Sigmoid colon (tissue), 7 donors: ENCODE measurements around the gene BDKRB2. TPM values are rescaled to one million over a fixed set of nuclear protein-coding genes. Genes with fewer than 3 reads are reported as not detected.

Experiments used
- DNase-seq: peaks from one replicate; pipeline ENCODE4 v3.0.0-alpha.2; 2019
- H3K27ac ChIP-seq, 4 donors: fragments of 200-600 bp; sonication (generic); one replicate each; pipeline ENCODE4 v1.5.1; 2016 to 2019; ENCODE audit warnings: mild to moderate bottlenecking in 1 of 4
- H3K27me3 ChIP-seq, 3 donors: fragments of 200-600 bp; sonication (generic); one replicate each; pipeline ENCODE4 v1.5.1; 2019; ENCODE audit warnings: mild to moderate bottlenecking in 1 of 3
- H3K36me3 ChIP-seq, 4 donors: fragments of 200-600 bp; sonication (generic); one replicate each; pipeline ENCODE4 v1.5.1; 2016 to 2019
- H3K4me1 ChIP-seq, 4 donors: fragments of 200-600 bp; sonication (generic); one replicate each; pipeline ENCODE4 v1.5.1; 2017 to 2019
- H3K4me3 ChIP-seq, 4 donors: fragments of 200-600 bp; sonication (generic); one replicate each; pipeline ENCODE4 v1.5.1; 2017 to 2019; ENCODE audit warnings: mild to moderate bottlenecking in 2 of 4, moderate library complexity in 1 of 4
- H3K9me3 ChIP-seq, 4 donors: fragments of 200-600 bp in 3 of 4; sonication (generic) in 3 of 4; one replicate each; pipeline versions ENCODE4 v1.5.1 to v1.6.1; 2013 to 2019
- CTCF ChIP-seq, 4 experiments: fragments of 450-650 bp in 3 of 4; fragments of 200-600 bp in 1 of 4; IDR thresholded peaks; one replicate each; pipeline ENCODE4 v1.5.1; 2016 to 2019; ENCODE audit warnings: antibody characterized with exemption in 4 of 4, mild to moderate bottlenecking in 3 of 4, moderate library complexity in 2 of 4
- EP300 ChIP-seq, 4 donors: sonication (generic); formaldehyde crosslinking; IDR thresholded peaks; one replicate each; pipeline ENCODE4 v1.6.1; 2017; ENCODE audit warnings: antibody characterized with exemption in 4 of 4
- POLR2A ChIP-seq, 2 donors: fragments of 450-650 bp; IDR thresholded peaks; one replicate each; pipeline ENCODE4 v1.6.1; 2016; ENCODE audit warnings: antibody characterized with exemption in 2 of 2, mild to moderate bottlenecking in 2 of 2, moderate library complexity in 2 of 2
- POLR2AphosphoS5 ChIP-seq, 4 donors: sonication (generic); formaldehyde crosslinking; IDR thresholded peaks; one replicate each; pipeline ENCODE4 v1.6.1; 2017; ENCODE audit warnings: antibody characterized with exemption in 4 of 4
- WGBS, 2 donors: extraction: QIAGEN DNeasy Blood & Tissue Kit; methylation state at CpG; one replicate each; pipeline ENCODE4 v1.1.7; 2013; 5-methylcytosine and 5-hydroxymethylcytosine counted together
- intact Hi-C: fragments of 100-400 bp; cut with DNase I; formaldehyde crosslinking; loops from one replicate; pipeline ENCODE4 v1.15.1; 2023
- polyA plus RNA-seq, 3 donors: library from polyadenylated mRNA; stranded (reverse); fragments of 200-250 nt; gene quantifications; one replicate each; pipeline ENCODE4 v1.2.3, GENCODE V29; 2013
- total RNA-seq, 4 donors: library from RNA; depleted of rRNA; stranded (reverse); fragments of >200 nt; gene quantifications; one replicate each; pipeline ENCODE4 v1.1.0, GENCODE V29; 2016
- donor health status: healthy with polysubstance abuse.
- donor health status: Bipolar disorder and iron deficiency.
- donor health status: healthy.

Gene BDKRB2
- total and polyA plus RNA-seq, 7 donors: 1.8 to 10.8 (median 4.5) TPM

DNA sequence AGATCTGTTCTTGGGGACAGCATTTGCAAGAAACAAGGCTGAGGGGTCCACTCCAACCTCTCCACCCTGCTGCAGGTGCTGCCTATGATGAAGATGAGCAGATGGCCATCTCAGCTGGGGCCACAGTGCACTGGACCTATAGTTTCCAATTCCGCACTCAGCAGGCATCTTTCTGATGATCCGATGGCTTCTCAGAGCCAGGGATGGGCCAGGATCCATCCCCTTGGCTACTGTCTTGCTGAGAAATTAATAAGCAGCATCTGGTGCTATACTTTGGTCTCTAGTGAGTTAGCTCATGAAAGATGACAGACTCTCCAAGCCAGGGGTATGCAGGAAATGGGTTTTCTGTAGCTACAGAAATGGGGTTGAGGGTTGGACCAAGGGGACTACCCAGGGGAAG is 33.0 kb downstream of the BDKRB2 start:
- H3K4me1 ChIP-seq: peaks cover 0 to 21% (median 14%) of the 10 kb centered on the region in 4 donors
- TF ChIP-seq POLR2A (IDR thresholded peaks at IDR 0.05) (no peak), POLR2AphosphoS5 (IDR thresholded peaks at IDR 0.05) (no peak), CTCF (IDR thresholded peaks at IDR 0.05) (no peak), EP300 (IDR thresholded peaks at IDR 0.05) (no peak)
- WGBS, 2 donors: 96% methylated on average over 2 of the region's 2 CpGs

DNA sequence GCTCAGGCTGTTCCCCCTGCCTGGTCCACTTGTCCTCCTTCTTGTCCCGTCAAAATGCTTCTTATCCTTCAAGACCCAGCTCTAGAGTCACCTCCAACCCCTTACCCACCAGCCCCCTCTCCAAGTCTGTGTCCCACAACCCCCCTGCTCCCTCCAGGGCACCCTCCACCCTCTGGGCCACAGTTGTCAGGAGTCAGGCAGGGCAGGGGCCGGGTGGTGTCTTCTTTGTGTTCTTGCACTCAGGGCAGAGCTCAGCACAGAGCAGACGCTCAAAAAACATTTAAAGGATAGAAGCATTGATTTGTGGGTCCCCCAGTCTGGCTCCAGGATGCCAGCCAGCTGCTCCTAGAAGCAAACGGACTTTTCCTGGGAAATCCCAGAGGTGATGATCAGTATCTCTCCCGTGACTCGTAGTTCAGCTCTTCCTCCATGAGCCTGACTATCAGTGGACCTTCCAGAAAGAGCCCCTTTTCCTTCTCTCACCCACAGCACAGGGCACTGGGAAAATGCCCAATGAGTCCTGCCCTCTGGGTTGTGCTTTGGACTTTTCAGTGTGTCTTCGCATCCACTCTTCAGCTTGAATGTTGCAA is 34.1 kb downstream of the BDKRB2 start:
- H3K4me1 ChIP-seq: peaks cover 0 to 14% (median 10%) of the 10 kb centered on the region in 4 donors
- no peak for TF ChIP-seq EP300 (IDR thresholded peaks at IDR 0.05)
- no peak for TF ChIP-seq CTCF (IDR thresholded peaks at IDR 0.05)
- TF ChIP-seq POLR2A (IDR thresholded peaks at IDR 0.05): no peak
- TF ChIP-seq POLR2AphosphoS5 (IDR thresholded peaks at IDR 0.05): no peak
- no peaks in the 10 kb centered on the region for H3K9me3 ChIP-seq
- WGBS, 2 donors: 76 to 80% methylated on average over 7 of the region's 7 CpGs
- DNase-seq: no peak
- H3K4me3 ChIP-seq: no peak overlapping the region
- intact Hi-C loops: no loop called here
- peaks cover 0 to 18% (median 4%) of the 10 kb centered on the region in 4 donors for H3K36me3 ChIP-seq
- H3K27me3 ChIP-seq: no peaks in the 10 kb centered on the region
- H3K27ac ChIP-seq: no peak overlapping the region

More for the DNA sequence above, 33.0 kb downstream of the BDKRB2 start:
- DNase-seq: no peak
- Histone ChIP-seq H3K27ac (no peak overlapping the region), H3K27me3 (no peaks in the 10 kb centered on the region), H3K36me3 (peaks cover 0 to 18% (median 4%) of the 10 kb centered on the region in 4 donors), H3K9me3 (no peaks in the 10 kb centered on the region), H3K4me3 (no peak overlapping the region)
- intact Hi-C loops: no loop called here

DNA sequence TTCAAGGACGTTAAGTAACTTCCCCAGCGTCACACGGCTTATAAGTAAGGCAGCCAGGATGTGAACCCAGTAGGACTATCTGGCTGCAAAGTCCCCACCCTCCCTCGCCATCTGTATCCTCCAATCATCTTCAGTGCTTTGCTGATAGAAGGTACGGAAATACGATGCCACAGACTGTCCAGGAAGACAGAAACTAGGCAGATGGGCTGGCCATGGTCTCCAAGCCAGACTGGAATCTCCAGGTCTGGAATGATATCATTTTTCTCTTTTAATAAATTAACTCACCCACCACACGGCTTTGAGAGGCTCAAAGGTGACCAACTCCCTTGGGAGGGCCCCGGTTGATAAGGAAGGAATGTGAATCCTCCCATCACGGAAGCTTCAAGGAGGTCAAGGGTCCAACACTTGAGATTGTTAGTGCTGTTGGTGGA is 35.1 kb downstream of the BDKRB2 start:
- intact Hi-C loops: no loop called here
- TF ChIP-seq CTCF (IDR thresholded peaks at IDR 0.05) (no peak), POLR2AphosphoS5 (IDR thresholded peaks at IDR 0.05) (no peak), EP300 (IDR thresholded peaks at IDR 0.05) (no peak), POLR2A (IDR thresholded peaks at IDR 0.05) (no peak)
- Histone ChIP-seq H3K27ac (no peak overlapping the region), H3K27me3 (no peaks in the 10 kb centered on the region), H3K4me1 (peaks cover 0 to 10% (median 8%) of the 10 kb centered on the region in 4 donors), H3K36me3 (peaks cover 0 to 18% (median 4%) of the 10 kb centered on the region in 4 donors), H3K9me3 (no peaks in the 10 kb centered on the region), H3K4me3 (no peak overlapping the region)
- no peak for DNase-seq
- WGBS, 2 donors: 18 to 57% methylated on average over 9 of the region's 9 CpGs

DNA sequence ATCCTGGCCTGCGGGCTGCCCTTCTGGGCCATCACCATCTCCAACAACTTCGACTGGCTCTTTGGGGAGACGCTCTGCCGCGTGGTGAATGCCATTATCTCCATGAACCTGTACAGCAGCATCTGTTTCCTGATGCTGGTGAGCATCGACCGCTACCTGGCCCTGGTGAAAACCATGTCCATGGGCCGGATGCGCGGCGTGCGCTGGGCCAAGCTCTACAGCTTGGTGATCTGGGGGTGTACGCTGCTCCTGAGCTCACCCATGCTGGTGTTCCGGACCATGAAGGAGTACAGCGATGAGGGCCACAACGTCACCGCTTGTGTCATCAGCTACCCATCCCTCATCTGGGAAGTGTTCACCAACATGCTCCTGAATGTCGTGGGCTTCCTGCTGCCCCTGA is 36.0 kb downstream of the BDKRB2 start:
- TF ChIP-seq EP300 (IDR thresholded peaks at IDR 0.05): no peak
- no peak for TF ChIP-seq POLR2A (IDR thresholded peaks at IDR 0.05)
- no peak for TF ChIP-seq POLR2AphosphoS5 (IDR thresholded peaks at IDR 0.05)
- no peak for TF ChIP-seq CTCF (IDR thresholded peaks at IDR 0.05)
- intact Hi-C loops: no loop called here
- Histone ChIP-seq H3K9me3 (no peaks in the 10 kb centered on the region), H3K4me1 (peaks cover 0 to 10% (median 8%) of the 10 kb centered on the region in 4 donors), H3K36me3 (peaks cover 0 to 18% (median 4%) of the 10 kb centered on the region in 4 donors), H3K27ac (no peak overlapping the region), H3K27me3 (no peaks in the 10 kb centered on the region), H3K4me3 (no peak overlapping the region)
- no peak for DNase-seq
- 95 to 97% methylated on average over 18 of the region's 18 CpGs for whole genome bisulfite sequencing, 2 donors

DNA sequence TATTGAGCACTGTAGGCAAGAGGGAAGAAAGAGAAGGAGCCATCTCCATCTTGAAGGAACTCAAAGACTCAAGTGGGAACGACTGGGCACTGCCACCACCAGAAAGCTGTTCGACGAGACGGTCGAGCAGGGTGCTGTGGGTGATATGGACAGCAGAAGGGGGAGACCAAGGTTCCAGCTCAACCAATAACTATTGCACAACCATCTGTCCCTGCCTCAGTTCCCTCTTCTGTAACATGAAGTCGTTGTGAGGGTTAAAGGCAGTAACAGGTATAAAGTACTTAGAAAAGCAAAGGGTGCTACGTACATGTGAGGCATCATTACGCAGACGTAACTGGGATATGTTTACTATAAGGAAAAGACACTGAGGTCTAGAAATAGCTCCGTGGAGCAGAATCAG is 37.5 kb downstream of the BDKRB2 start:
- Histone ChIP-seq H3K4me1 (peaks cover 0 to 8% (median 6%) of the 10 kb centered on the region in 4 donors), H3K9me3 (no peaks in the 10 kb centered on the region), H3K27ac (no peak overlapping the region), H3K4me3 (no peak overlapping the region), H3K36me3 (peaks cover 0 to 18% (median 4%) of the 10 kb centered on the region in 4 donors), H3K27me3 (no peaks in the 10 kb centered on the region)
- TF ChIP-seq POLR2AphosphoS5 (IDR thresholded peaks at IDR 0.05) (no peak), EP300 (IDR thresholded peaks at IDR 0.05) (no peak), CTCF (IDR thresholded peaks at IDR 0.05) (no peak), POLR2A (IDR thresholded peaks at IDR 0.05) (no peak)
- WGBS, 2 donors: 95 to 96% methylated on average over 10 of the region's 10 CpGs
- no peak for DNase-seq
- intact Hi-C loops: no loop called here
